Cardiac muscle cell (in vitro differentiated cells and primary cell): ENCODE results near the gene SLC25A42. TPM values are rescaled to one million over a fixed set of nuclear protein-coding genes. Genes with fewer than 3 reads are reported as not detected.
A peak's percentile ranks its signal among the peaks of the same experiment; 100 is the strongest.
"Not testable (repeated sequence)": the region's sequence is repeated elsewhere in the genome, so short reads cannot be mapped to it uniquely, and the experiment has no call there.

Experiments
- DNase-seq, 2 donors: peaks; one replicate each; pipeline versions ENCODE4 v3.0.0 to v3.0.0-alpha.2; 2010 to 2017; ENCODE audit warnings: low read depth in 1 of 2, low spot score in 1 of 2
- H3K27ac ChIP-seq: fragments of 200-600 bp; sonication (generic); 2 replicates; pipeline ENCODE4 v1.5.1; 2016
- H3K27me3 ChIP-seq: fragments of 200-600 bp; sonication (generic); 2 replicates; pipeline ENCODE4 v1.6.0; 2016; ENCODE audit warnings: control low read depth
- H3K36me3 ChIP-seq: fragments of 200-600 bp; sonication (generic); 2 replicates; pipeline ENCODE4 v1.5.1; 2016; ENCODE audit warnings: control low read depth
- H3K4me1 ChIP-seq: fragments of 200-600 bp; sonication (generic); 2 replicates; pipeline ENCODE4 v1.8.1; 2017; ENCODE audit warnings: low read depth, mild to moderate bottlenecking, mixed run types
- H3K4me3 ChIP-seq: fragments of 200-600 bp; sonication (generic); 2 replicates; pipeline ENCODE4 v1.5.1; 2016; ENCODE audit warnings: mild to moderate bottlenecking
- H3K9me3 ChIP-seq: fragments of 200-600 bp; sonication (generic); 2 replicates; pipeline ENCODE4 v1.5.1; 2017; ENCODE audit warnings: low read depth, mild to moderate bottlenecking, control low read depth
- CTCF ChIP-seq: IDR thresholded peaks from 2 replicates; pipeline ENCODE4 v1.5.1; 2012; ENCODE audit warnings: low read depth, mild to moderate bottlenecking, low read length
- polyA plus RNA-seq: library from polyadenylated mRNA; unstranded; fragments of >200 nt; fragmentation: Nextera tagmentation; extraction: Ambion mirVana; gene quantifications from 2 replicates; pipeline ENCODE4 v1.2.1, GENCODE V29; 2016
- total RNA-seq: library from RNA; depleted of rRNA; stranded (reverse); fragments of >200 nt; gene quantifications from 2 replicates; pipeline ENCODE4 v1.2.3, GENCODE V29; 2016

The SLC25A42 gene
- total and polyA plus RNA-seq, 2 experiments from 2014 or later = 30.4 to 31.3 TPM

GRCh38 chr19:19145684-19146608, 82.2 kb downstream of the SLC25A42 start:
- Histone ChIP-seq H3K36me3 (no peaks in the 10 kb centered on the region), H3K27me3 (peaks cover 2% of the 10 kb centered on the region), H3K4me3 (no peak overlapping the region), H3K9me3 (no peaks in the 10 kb centered on the region), H3K4me1 (no peaks in the 10 kb centered on the region), H3K27ac (no peak overlapping the region)
- TF ChIP-seq CTCF = peak; percentile 90
- DNase-seq = peak; percentile 70 to 73

GRCh38 chr19:19146865-19147264, 83.1 kb downstream of the SLC25A42 start:
- H3K36me3 ChIP-seq = no peaks in the 10 kb centered on the region
- no peak overlapping the region for H3K4me3 ChIP-seq
- no peaks in the 10 kb centered on the region for H3K4me1 ChIP-seq
- no peak for TF ChIP-seq CTCF
- no peak for DNase-seq
- H3K27ac ChIP-seq = no peak overlapping the region
- no peaks in the 10 kb centered on the region for H3K9me3 ChIP-seq
- H3K27me3 ChIP-seq = no peaks in the 10 kb centered on the region

- TF ChIP-seq CTCF = no peak
- DNase-seq = no peak
- Histone ChIP-seq H3K4me3 (no peak overlapping the region), H3K4me1 (no peaks in the 10 kb centered on the region), H3K9me3 (no peaks in the 10 kb centered on the region), H3K27ac (no peak overlapping the region), H3K27me3 (no peaks in the 10 kb centered on the region), H3K36me3 (no peaks in the 10 kb centered on the region)
Measured at GRCh38 chr19:19147344-19147743, 83.5 kb downstream of the SLC25A42 start.

- not testable (repeated sequence) for H3K27me3 ChIP-seq, H3K27ac ChIP-seq, H3K36me3 ChIP-seq, H3K4me1 ChIP-seq, H3K4me3 ChIP-seq, DNase-seq, H3K9me3 ChIP-seq
Measured at GRCh38 chr19:19148504-19148903, 84.7 kb downstream of the SLC25A42 start.

- Histone ChIP-seq H3K4me3 (no peak overlapping the region), H3K36me3 (no peaks in the 10 kb centered on the region), H3K4me1 (no peaks in the 10 kb centered on the region), H3K27me3 (no peaks in the 10 kb centered on the region), H3K27ac (no peak overlapping the region), H3K9me3 (no peaks in the 10 kb centered on the region)
- TF ChIP-seq CTCF = no peak
- no peak for DNase-seq
Measured at GRCh38 chr19:19149435-19149834, 85.6 kb downstream of the SLC25A42 start.

GRCh38 chr19:19151418-19151817, 87.6 kb downstream of the SLC25A42 start:
- DNase-seq = no peak
- Histone ChIP-seq H3K27me3 (no peaks in the 10 kb centered on the region), H3K4me3 (no peak overlapping the region), H3K4me1 (no peaks in the 10 kb centered on the region), H3K36me3 (no peaks in the 10 kb centered on the region), H3K27ac (no peak overlapping the region), H3K9me3 (no peaks in the 10 kb centered on the region)
- TF ChIP-seq CTCF = no peak
